OCI-LY3 (cell line): ENCODE measurements around the gene CHD6.

Source experiments
- H2AFZ ChIP-seq: fragments of 200-600, 300-600 bp; shearing (Covaris generic); 2 replicates; pipeline ENCODE4 v1.6.0; 2014; ENCODE audit warnings: antibody characterized with exemption, low read depth, low read length
- H3K27ac ChIP-seq: fragments of 200-600, 300-600 bp; sonication (generic); 2 replicates; pipeline ENCODE4 v1.5.1; 2014; ENCODE audit warnings: mild to moderate bottlenecking, low read length, moderate library complexity, mixed read lengths
- H3K27me3 ChIP-seq: fragments of 200-600, 300-600 bp; sonication (generic); 2 replicates; pipeline ENCODE4 v1.6.1; 2014; ENCODE audit warnings: low read depth, low read length, mixed read lengths
- H3K36me3 ChIP-seq: fragments of 200-600, 300-600 bp; sonication (generic); replicated peaks from 2 replicates; pipeline ENCODE3; 2014; ENCODE audit warnings: low read depth, low read length, mixed read lengths
- H3K4me1 ChIP-seq: fragments of 300-600, 200-600 bp; sonication (generic); 2 replicates; pipeline ENCODE4 v1.6.1; 2014; ENCODE audit warnings: low read length, mixed read lengths
- H3K4me2 ChIP-seq: fragments of 200-600, 300-600 bp; sonication (generic); 2 replicates; pipeline ENCODE4 v1.6.1; 2014; ENCODE audit warnings: low read length, mixed read lengths
- H3K4me3 ChIP-seq: fragments of 300-600, 200-600 bp; sonication (generic); 2 replicates; pipeline ENCODE4 v1.5.1; 2014; ENCODE audit warnings: antibody characterized with exemption, mild to moderate bottlenecking, low read length, moderate library complexity
- H3K79me2 ChIP-seq: fragments of 300-600, 200-600 bp; shearing (Covaris generic); 2 replicates; pipeline ENCODE4 v1.6.1; 2014; ENCODE audit warnings: mild to moderate bottlenecking, low read length, mixed read lengths
- H3K9ac ChIP-seq: fragments of 300-600, 200-600 bp; shearing (Covaris generic); 2 replicates; pipeline ENCODE4 v1.6.0; 2014; ENCODE audit warnings: mild to moderate bottlenecking, low read length, moderate library complexity
- H3K9me3 ChIP-seq: fragments of 200-600, 300-600 bp; shearing (Covaris generic); 2 replicates; pipeline ENCODE4 v1.6.1; 2014; ENCODE audit warnings: low read length, mixed read lengths; ENCODE audit not compliant: insufficient read depth
- H4K20me1 ChIP-seq: fragments of 200-600, 300-600 bp; sonication (generic); 2 replicates; pipeline ENCODE4 v1.6.1; 2016; ENCODE audit warnings: low read length, mixed read lengths; ENCODE audit not compliant: insufficient read depth
- CTCF ChIP-seq: fragments of 200-600, 300-600 bp; sonication (generic); IDR thresholded peaks from 2 replicates; pipeline ENCODE4 v1.5.1; 2014; ENCODE audit warnings: antibody characterized with exemption, low read length, low read depth
- EZH2phosphoT487 ChIP-seq: fragments of 200-600 bp; shearing (Covaris generic); IDR thresholded peaks from 2 replicates; pipeline ENCODE4 v1.6.1; 2018; ENCODE audit warnings: antibody characterized with exemption, mixed run types, low read depth

The CHD6 gene

DNA sequence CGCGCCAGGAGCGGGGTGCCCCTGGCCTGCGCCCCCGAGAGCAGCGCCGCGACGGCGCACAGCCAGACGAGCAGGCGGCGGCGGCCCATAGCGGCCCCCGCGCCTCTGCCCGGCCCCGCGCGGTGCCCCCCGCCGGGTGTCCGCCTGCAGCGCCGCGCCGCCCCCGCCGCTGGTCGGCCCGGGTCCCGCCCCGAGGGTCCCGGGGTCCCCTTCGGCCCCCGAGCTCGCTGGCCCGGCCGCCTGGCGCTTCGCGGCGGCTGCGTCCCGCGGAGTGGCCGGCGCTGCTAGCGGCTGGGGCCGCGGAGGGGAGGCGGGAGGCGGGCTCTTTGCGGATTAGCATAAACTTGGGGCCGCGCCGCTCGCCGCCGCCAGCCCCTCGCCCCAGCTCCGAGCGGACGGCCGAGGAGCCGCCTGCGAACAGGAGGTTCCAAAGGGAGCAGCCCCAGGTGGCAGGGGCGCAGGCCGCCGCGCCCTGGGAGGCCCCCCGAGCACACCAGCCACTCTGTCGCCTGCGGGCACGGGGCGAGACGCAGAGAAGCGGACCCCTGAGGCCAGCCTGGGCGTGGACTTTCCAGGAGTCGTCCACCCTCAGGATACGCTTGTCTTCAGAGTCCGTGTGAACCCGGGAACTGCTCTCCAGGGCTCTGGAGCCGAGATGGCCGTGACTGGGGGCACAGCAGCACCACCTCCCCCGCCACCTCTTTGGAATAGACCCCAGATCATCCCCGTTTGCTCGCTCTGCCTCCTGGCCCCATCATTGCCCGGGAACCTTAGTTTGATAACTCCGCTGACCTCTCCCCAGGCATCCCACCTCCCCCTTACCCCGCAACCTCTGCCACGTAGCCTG, 251.4 kb downstream of the CHD6 start, which contains the start of gene EMILIN3:
TSS of gene EMILIN3 (minus strand) at position 273 of the 847 bp plus-strand sequence. CDS start at position 89, 184 bp downstream.
- Histone ChIP-seq H2AFZ (no peak within 1 kb of the TSS), H3K4me2 (no peak within 1 kb of the TSS), H3K4me3 (no peak within 1 kb of the TSS), H3K9ac (no peak within 1 kb of the TSS), H3K4me1 (peaks cover 15% of the 10 kb centered on the region), H3K79me2 (no peaks in the 10 kb centered on the region), H3K27me3 (0 out of 2 replicates have a peak, but pooled peaks cover 3% of the 10 kb centered on the region), H3K27ac (no peak within 1 kb of the TSS), H3K9me3 (no peaks in the 10 kb centered on the region), H4K20me1 (no peaks in the 10 kb centered on the region), H3K36me3 (no peaks in the 10 kb centered on the region)
- TF ChIP-seq EZH2phosphoT487 (no peak), CTCF (no peak)

GRCh38 chr20:41365777-41366545, 252.2 kb downstream of the CHD6 start:
- no peak overlapping the region for H3K9ac ChIP-seq
- no peaks in the 10 kb centered on the region for H3K36me3 ChIP-seq
- TF ChIP-seq CTCF (no peak), EZH2phosphoT487 (no peak)
- no peak overlapping the region for H3K27ac ChIP-seq
- H3K27me3 ChIP-seq = no peaks in the 10 kb centered on the region
- no peak overlapping the region for H2AFZ ChIP-seq
- H3K4me1 ChIP-seq = peaks cover 15% of the 10 kb centered on the region
- no peaks in the 10 kb centered on the region for H3K79me2 ChIP-seq
- H3K4me3 ChIP-seq = no peak overlapping the region
- H4K20me1 ChIP-seq = no peaks in the 10 kb centered on the region
- H3K9me3 ChIP-seq = no peaks in the 10 kb centered on the region
- no peak overlapping the region for H3K4me2 ChIP-seq

- H3K9me3 ChIP-seq = no peaks in the 10 kb centered on the region
- H3K36me3 ChIP-seq = no peaks in the 10 kb centered on the region
- H3K4me2 ChIP-seq = no peak overlapping the region
- no peaks in the 10 kb centered on the region for H3K27me3 ChIP-seq
- H2AFZ ChIP-seq = no peak overlapping the region
- H3K27ac ChIP-seq = no peak overlapping the region
- H3K4me3 ChIP-seq = no peak overlapping the region
- TF ChIP-seq CTCF = no peak
- no peak overlapping the region for H3K9ac ChIP-seq
- H3K79me2 ChIP-seq = no peaks in the 10 kb centered on the region
- H4K20me1 ChIP-seq = no peaks in the 10 kb centered on the region
- H3K4me1 ChIP-seq = peaks cover 12% of the 10 kb centered on the region
These were observed 253.0 kb downstream of the CHD6 start for GRCh38 chr20:41364967-41365765.
